ENCODE measurements around the gene ETV1. TPM values are rescaled to one million over a fixed set of nuclear protein-coding genes. Genes with fewer than 3 reads are reported as not detected.

Gene ETV1
- total and polyA plus RNA-seq, 9 donors, result 0.60 to 6.3 (median 2.3) TPM

GRCh38 chr7:13874783-13875182, 114.7 kb downstream of the ETV1 start:
- TF ChIP-seq EP300 (IDR thresholded peaks at IDR 0.05), result no peak
- TF ChIP-seq POLR2A (IDR thresholded peaks at IDR 0.05), result no peak
- no peak for TF ChIP-seq CTCF (IDR thresholded peaks at IDR 0.05)
- Histone ChIP-seq H3K9me3 (no peaks in the 10 kb centered on the region), H3K4me1 (ENCODE audit: insufficient read depth) (no peaks in the 10 kb centered on the region), H3K4me3 (no peak overlapping the region), H3K27me3 (no peaks in the 10 kb centered on the region), H3K27ac (no peak overlapping the region), H3K36me3 (no peaks in the 10 kb centered on the region)
- WGBS, 3 donors, result 8 to 15% (median 11%) methylated on average over 2 of the region's 2 CpGs
- DNase-seq, result no peak
- intact Hi-C loops (cut with DNase I), result loop anchor here in 1 of 4 donors (5.0 kb wide), 1 partner anchor 352 kb away; no protein-coding TSS in a partner anchor

- Histone ChIP-seq H3K36me3 (no peaks in the 10 kb centered on the region), H3K27ac (no peak overlapping the region), H3K27me3 (no peaks in the 10 kb centered on the region), H3K9me3 (no peaks in the 10 kb centered on the region), H3K4me3 (no peak overlapping the region), H3K4me1 (ENCODE audit: insufficient read depth) (no peaks in the 10 kb centered on the region)
- intact Hi-C loops (cut with DNase I), result no loop called here
- no peak for DNase-seq
- TF ChIP-seq EP300 (IDR thresholded peaks at IDR 0.05) (no peak), POLR2A (IDR thresholded peaks at IDR 0.05) (no peak), CTCF (IDR thresholded peaks at IDR 0.05) (no peak)
Measured at GRCh38 chr7:13872709-13873108, 116.8 kb downstream of the ETV1 start.

GRCh38 chr7:13871008-13871407, 118.5 kb downstream of the ETV1 start:
- Histone ChIP-seq H3K4me1 (ENCODE audit: insufficient read depth) (no peaks in the 10 kb centered on the region), H3K27ac (no peak overlapping the region), H3K27me3 (no peaks in the 10 kb centered on the region), H3K4me3 (no peak overlapping the region), H3K36me3 (no peaks in the 10 kb centered on the region), H3K9me3 (no peaks in the 10 kb centered on the region)
- intact Hi-C loops (cut with DNase I), result no loop called here
- no peak for DNase-seq
- TF ChIP-seq EP300 (IDR thresholded peaks at IDR 0.05), result no peak
- no peak for TF ChIP-seq CTCF (IDR thresholded peaks at IDR 0.05)
- TF ChIP-seq POLR2A (IDR thresholded peaks at IDR 0.05), result no peak

GRCh38 chr7:13860734-13861133, 128.7 kb downstream of the ETV1 start:
- Histone ChIP-seq H3K4me3 (no peak overlapping the region), H3K27ac (no peak overlapping the region), H3K4me1 (ENCODE audit: insufficient read depth) (no peaks in the 10 kb centered on the region), H3K27me3 (no peaks in the 10 kb centered on the region), H3K9me3 (no peaks in the 10 kb centered on the region), H3K36me3 (no peaks in the 10 kb centered on the region)
- WGBS, 3 donors, result 72 to 86% (median 78%) methylated on average over 2 of the region's 2 CpGs
- no peak for DNase-seq
- TF ChIP-seq CTCF (IDR thresholded peaks at IDR 0.05), result no peak
- intact Hi-C loops (cut with DNase I), result no loop called here

GRCh38 chr7:13856012-13856411, 133.5 kb downstream of the ETV1 start:
- TF ChIP-seq POLR2A (IDR thresholded peaks at IDR 0.05), result no peak
- no peak for TF ChIP-seq EP300 (IDR thresholded peaks at IDR 0.05)
- no peak for TF ChIP-seq CTCF (IDR thresholded peaks at IDR 0.05)

More at GRCh38 chr7:13856012-13856411, 133.5 kb downstream of the ETV1 start:
- Histone ChIP-seq H3K27me3 (no peaks in the 10 kb centered on the region), H3K4me1 (ENCODE audit: insufficient read depth) (no peaks in the 10 kb centered on the region), H3K4me3 (no peak overlapping the region), H3K36me3 (no peaks in the 10 kb centered on the region), H3K27ac (no peak overlapping the region), H3K9me3 (no peaks in the 10 kb centered on the region)
- no peak for DNase-seq
- intact Hi-C loops (cut with DNase I), result no loop called here
- 55 to 57% (median 55%) methylated on average over 1 of the region's 1 CpG for WGBS, 3 donors
